Measurements from ENCODE around the gene ACOX1. TPM values are rescaled to one million over a fixed set of nuclear protein-coding genes. Genes with fewer than 3 reads are reported as not detected.
A peak's percentile ranks its signal among the peaks of the same experiment; 100 is the strongest.

Gene ACOX1
- total RNA-seq, 4 donors from 2014 or later, result 11.2 to 70.0 (median 42.0) TPM

DNA sequence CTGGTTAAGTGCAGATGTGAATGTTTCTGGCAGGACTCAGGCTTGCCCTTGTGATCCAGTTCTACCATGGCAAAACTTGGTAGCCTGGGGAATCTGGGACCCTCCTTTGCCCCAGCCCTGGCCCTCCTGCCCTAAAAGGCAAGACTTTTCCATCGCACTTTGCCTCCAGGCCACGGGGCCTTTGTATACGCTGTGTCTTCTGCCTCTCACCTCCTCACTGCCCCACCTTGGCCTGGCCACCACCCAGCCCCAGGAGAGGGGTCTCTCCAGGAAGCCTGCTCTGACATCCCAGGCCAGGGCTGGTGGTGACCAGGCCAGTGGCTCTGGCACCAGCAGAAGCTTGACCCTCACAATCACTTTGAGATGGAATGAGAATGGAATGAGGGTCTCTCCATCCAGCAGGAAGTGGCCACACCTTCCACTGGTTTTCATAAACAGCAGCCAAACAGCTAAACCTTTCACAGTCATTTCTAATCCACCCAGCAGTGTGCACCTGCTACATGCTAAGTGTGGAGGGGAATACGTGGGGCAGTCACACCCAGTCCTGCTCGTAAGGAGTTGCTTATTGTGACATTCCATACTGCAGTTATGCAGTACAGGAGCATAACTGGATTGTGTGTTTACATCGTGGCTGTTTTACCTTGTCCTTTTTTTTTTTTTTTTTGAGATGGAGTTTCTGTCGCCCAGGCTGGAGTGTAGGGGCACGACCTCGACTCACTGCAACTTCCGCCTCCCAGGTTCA is 72.7 kb downstream of the ACOX1 start:
- Histone ChIP-seq H3K36me3 (no peaks in the 10 kb centered on the region), H3K4me3 (no peak overlapping the region), H3K9me3 (no peaks in the 10 kb centered on the region), H3K4me1 (peaks cover 4 to 7% of the 10 kb centered on the region in 2 donors), H3K27ac (peak overlapping the region in 1 of 2 donors; percentile 93), H3K27me3 (no peaks in the 10 kb centered on the region)
- TF ChIP-seq, protein P1, sequence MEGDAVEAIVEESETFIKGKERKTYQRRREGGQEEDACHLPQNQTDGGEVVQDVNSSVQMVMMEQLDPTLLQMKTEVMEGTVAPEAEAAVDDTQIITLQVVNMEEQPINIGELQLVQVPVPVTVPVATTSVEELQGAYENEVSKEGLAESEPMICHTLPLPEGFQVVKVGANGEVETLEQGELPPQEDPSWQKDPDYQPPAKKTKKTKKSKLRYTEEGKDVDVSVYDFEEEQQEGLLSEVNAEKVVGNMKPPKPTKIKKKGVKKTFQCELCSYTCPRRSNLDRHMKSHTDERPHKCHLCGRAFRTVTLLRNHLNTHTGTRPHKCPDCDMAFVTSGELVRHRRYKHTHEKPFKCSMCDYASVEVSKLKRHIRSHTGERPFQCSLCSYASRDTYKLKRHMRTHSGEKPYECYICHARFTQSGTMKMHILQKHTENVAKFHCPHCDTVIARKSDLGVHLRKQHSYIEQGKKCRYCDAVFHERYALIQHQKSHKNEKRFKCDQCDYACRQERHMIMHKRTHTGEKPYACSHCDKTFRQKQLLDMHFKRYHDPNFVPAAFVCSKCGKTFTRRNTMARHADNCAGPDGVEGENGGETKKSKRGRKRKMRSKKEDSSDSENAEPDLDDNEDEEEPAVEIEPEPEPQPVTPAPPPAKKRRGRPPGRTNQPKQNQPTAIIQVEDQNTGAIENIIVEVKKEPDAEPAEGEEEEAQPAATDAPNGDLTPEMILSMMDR (IDR thresholded peaks at IDR 0.05), result no peak
- TF ChIP-seq POLR2A (IDR thresholded peaks at IDR 0.05), result no peak
- no peak for DNase-seq
- intact Hi-C loops (cut with DNase I; ENCODE audit: low total_unique reads), result loop anchor here (2.0 kb wide), 1 partner anchor 98 kb away; no protein-coding TSS in a partner anchor

DNA sequence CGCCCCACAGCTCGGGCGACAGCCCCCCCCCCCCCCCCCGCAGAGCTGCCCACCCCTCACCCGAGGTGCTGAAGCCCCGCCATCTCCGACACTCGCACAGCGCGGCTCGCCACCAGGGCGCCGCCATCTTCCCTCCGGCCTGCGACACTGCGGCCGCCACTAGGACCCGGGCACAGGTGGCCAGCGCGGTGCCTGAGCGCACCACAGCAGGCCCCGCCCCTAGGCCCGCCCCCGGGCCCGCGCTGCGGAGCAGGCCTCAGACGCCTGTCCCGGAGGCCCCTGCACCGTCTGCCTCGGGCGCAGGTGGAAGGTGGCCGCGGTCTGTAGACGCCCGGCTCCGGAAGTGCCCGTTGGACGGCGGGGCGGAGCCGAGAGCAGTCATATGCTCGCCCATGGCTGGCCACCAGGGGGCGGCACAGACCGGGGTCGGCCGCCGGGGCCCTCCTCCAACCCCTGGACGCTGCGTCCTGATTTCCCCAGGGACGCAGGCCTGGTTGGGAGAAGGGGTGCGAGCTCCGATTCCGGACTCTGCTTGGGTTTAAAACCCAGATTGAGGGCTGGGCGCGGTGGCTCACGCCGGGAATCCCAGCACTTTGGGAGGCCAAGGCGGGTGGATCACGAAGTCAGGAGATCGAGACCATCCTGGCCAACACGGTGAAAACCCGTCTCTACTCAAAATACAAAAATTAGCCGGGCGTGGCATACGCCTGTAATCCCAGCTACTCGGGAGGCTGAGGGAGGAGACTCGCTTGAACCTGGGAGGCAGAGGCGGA is 74.0 kb downstream of the ACOX1 start, which contains the start of gene MRPL38:
TSS of gene MRPL38 (minus strand) at position 136 of the 773 bp plus-strand sequence. CDS start at position 127, 9 bp downstream.
- intact Hi-C loops (cut with DNase I; ENCODE audit: low total_unique reads), result no loop called here

DNA sequence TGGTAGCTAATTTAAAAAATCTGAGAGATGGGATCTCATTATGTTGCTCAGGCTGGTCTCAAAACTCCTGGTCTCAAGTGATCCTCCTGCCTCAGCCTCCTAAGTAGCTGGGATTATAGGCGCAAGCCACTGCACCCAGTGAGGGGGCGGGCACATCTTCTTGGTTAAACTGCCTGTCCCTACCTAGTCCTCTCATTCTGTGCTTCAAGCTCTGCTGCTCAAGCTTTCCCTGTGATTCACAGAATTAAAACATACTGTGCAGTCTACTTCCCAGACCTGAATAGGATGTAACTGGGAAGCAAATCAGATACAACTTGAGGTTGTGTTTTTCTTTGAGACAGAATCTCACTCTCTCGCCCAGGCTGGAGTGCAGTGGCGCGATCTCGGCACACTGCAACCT is 76.6 kb downstream of the ACOX1 start:
- Histone ChIP-seq H3K27ac (no peak overlapping the region), H3K36me3 (no peaks in the 10 kb centered on the region), H3K4me1 (peaks cover 0 to 7% of the 10 kb centered on the region in 2 donors), H3K9me3 (no peaks in the 10 kb centered on the region), H3K4me3 (no peak overlapping the region), H3K27me3 (no peaks in the 10 kb centered on the region)
- DNase-seq, result no peak
- no peak for TF ChIP-seq POLR2A (IDR thresholded peaks at IDR 0.05)
- TF ChIP-seq, protein P1 (IDR thresholded peaks at IDR 0.05), result no peak
- intact Hi-C loops (cut with DNase I; ENCODE audit: low total_unique reads), result no loop called here

More for the DNA sequence above, 74.0 kb downstream of the ACOX1 start, which contains the start of gene MRPL38:
- peak within 1 kb of the TSS; percentile 65 to 75 for H3K4me3 ChIP-seq
- peak within 1 kb of the TSS; percentile 93 for H3K27ac ChIP-seq
- H3K9me3 ChIP-seq, result no peaks in the 10 kb centered on the region
- TF ChIP-seq POLR2A (IDR thresholded peaks at IDR 0.05), result peak; percentile 80 to 81
- TF ChIP-seq, protein P1 (IDR thresholded peaks at IDR 0.05), result peak; percentile 98 to 100 (median 100)
- no peaks in the 10 kb centered on the region for H3K36me3 ChIP-seq
- H3K27me3 ChIP-seq, result no peaks in the 10 kb centered on the region
- peaks cover 0 to 7% of the 10 kb centered on the region in 2 donors for H3K4me1 ChIP-seq
- peak; percentile 91 to 94 for DNase-seq

DNA sequence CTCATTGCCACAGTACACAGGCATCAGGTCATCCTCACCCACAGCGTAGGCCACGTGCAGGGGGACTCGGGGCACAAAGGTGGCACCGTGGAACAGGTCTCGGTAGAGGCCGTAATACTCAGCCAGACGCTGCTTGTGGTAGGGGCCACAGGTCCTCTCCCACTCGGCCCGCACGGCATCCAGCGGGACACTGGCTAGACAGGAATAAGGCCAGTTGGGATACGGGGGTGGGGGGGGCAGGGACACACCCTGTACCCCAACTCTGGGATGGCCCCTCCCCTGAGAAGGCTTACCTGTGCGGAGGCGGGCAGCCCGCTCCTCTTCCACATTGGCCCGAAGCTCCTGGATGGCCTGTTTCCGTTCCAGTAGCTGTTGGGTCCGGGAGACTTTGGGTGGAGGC is 77.2 kb downstream of the ACOX1 start:
- TF ChIP-seq, protein P1 (IDR thresholded peaks at IDR 0.05), result no peak
- TF ChIP-seq POLR2A (IDR thresholded peaks at IDR 0.05), result no peak
- H3K27me3 ChIP-seq, result no peaks in the 10 kb centered on the region
- intact Hi-C loops (cut with DNase I; ENCODE audit: low total_unique reads), result no loop called here
- H3K4me1 ChIP-seq, result peaks cover 0 to 7% of the 10 kb centered on the region in 2 donors
- H3K9me3 ChIP-seq, result no peaks in the 10 kb centered on the region
- no peak overlapping the region for H3K27ac ChIP-seq
- H3K36me3 ChIP-seq, result no peaks in the 10 kb centered on the region
- DNase-seq, result no peak
- no peak overlapping the region for H3K4me3 ChIP-seq
